ENCODE data around the gene TRIM41.
"Not testable (repeated sequence)": the region's sequence is repeated elsewhere in the genome, so short reads cannot be mapped to it uniquely, and the experiment has no call there.

Gene TRIM41

DNA sequence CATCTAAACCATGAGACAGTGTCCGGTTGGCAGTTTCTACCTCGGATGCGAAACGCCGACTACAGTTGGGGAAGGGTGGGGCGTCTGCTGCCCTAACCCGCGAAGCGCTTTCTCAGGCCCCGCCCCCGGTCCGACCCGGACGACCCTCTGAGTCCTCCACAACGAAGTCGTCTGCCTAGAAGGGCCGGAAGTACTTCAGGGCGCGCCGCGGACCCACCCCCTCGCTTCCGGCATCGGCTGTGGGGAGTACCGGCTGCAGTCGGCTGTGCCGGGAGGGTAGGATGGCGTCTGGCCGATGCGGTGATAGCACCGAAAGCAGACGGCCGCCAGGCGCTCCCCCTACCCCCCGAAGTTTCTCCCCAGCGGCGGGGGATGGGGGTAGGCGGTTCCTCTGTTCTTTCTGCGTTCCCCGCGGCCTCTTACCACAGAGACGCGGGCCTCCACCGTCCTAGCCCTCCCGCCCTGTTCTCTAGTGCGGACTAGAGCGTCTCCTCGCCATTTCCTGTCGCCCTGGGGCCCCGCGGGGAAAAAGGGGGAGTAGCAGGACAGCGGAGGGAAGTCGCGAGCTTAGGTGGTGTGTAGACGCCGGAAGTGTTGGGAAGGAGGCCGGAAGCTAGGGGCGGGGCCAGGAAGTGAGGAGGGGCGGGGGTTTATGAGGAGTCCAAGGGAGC is at the start of gene TRIM41:
Gene TRIM41, plus strand, starts transcription at position 224 of the 671 bp plus-strand sequence. CDS start 719 bp downstream, outside the sequence.
- peak; percentile 99 for DNase-seq

DNA sequence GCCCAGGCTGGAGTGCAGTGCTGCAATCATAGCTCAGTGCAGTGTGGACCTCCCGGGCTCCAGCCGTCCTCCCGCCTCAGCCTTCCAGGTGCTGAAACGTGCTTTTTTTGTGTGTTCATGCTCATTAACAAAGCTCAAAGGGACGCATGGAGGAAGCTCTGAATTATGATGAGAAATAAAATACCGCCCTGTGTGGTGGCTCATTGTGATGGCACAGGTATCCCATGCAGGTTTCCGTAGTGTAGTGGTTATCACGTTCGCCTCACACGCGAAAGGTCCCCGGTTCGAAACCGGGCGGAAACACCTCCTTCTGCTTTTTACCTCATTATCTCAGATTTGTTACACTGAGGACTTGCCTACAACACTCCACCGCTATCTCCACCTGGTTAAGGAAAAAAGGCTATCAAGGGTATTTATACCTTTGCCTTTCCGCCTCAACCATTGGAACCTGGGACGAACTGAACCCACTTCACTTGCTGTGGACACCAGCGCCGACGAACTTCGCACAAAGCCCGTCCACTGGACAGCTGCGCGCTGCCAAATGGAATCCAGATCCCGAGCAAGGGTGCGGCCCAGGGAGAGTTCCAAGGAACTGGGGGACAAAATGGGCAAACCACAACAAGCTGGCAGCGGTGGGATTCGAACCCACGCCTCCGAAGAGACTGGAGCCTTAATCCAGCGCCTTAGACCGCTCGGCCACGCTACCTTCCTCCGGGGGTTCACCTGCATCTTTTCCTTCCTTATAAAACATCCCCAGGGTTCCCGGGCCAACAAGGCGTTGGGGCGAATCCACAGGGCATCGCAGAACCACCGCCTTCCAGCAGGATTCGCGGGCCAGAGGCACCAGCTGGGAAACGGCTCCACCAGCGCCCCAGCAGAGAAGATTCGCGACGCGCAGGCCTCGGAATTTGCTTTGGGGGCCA is 49.4 kb upstream of the TRIM41 start:
- DNase-seq: no peak

DNA sequence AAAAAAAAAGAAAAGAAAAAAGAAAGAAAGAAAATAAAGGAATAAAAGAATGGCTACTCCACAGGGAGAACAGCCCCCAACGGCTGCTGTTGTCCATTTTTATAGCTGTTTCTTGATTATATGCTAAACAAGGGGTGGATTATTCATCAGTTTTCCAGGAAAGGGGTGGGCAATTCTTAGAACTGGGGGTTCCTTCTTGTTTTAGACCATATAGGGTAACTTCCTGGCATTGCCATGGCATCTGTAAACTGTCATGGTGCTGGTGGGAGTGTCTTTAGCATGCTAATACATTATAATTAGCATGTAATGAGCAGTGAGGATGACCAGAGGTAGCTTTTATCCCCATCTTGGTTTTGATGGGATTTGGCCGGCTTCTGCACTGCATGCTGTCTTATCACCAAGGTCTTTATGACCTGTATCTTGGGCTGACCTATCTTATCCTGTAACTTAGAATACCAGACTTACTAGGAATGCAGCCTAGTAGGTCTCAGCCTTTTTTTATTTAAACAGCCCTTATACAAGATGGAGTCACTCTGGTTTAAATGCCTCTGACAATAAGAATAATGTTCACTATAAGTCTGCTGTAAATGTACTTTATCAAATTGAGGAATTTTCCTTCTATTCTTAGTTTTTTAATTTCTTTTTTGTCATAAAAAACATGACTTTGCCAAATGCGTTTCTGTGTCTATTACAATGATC is 46.7 kb upstream of the TRIM41 start:
- no peak for DNase-seq

GRCh38 chr5:181177559-181177958 is 45.5 kb upstream of the TRIM41 start:
- DNase-seq: not testable (repeated sequence)

- peak; percentile 73 for DNase-seq
Observed at GRCh38 chr5:181181650-181182565, 41.2 kb upstream of the TRIM41 start.

DNA sequence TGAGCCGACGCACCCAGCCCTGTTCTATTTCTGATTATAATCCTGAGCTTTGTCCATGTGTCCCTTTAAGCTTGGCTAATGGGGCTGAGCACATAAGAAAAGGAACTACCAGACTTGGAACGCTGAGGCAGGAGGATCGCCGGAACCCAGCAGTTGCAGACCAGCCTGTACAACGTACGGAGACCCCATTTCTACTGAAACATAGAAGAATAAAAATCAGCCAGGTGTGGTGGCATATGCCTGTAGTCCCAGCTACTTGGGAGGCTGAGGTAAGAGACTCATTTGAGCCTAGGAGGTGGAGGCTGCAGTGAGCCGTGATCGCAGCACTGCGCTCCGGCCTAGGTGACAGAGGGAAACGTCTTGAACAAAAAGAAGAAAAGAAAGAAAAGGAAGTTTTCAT is 40.4 kb upstream of the TRIM41 start:
- no peak for DNase-seq

DNA sequence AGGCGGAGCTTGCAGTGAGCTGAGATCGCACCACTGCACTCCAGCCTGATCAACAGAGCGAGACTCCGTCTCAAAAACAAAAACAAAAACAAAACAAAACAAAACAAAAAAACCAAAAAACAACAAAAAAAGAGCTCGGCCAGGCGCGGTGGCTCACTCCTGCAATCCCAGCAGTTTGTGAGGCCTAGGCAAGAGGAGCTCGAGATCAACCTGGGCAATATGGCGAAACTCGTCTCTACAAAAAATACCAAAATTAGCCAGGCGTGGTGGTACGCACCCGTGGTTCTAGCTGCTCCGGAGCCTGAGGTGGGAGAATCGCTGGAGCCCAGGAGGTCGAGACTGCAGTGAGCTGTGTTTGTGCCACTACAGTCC is 38.2 kb upstream of the TRIM41 start:
- DNase-seq: no peak

DNA sequence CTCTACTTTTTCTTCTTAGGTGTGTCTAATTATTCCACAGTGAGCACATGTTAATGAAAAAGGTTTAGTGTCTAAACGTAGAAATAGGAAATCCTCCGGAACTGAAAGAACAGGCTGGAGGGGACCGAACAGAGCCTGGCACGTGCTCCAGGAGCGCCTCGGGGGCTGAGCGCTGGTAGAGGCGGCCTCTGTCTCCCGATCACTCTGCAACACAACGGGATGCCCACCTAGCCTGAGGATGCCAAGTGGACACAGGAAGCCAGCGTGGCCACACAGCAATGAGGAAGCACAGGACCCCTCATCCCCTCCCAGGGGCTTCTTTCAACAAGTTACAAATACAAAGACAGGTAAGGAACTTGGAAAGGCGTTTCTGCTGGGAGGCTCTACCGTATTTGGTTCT is 37.5 kb upstream of the TRIM41 start:
- no peak for DNase-seq

DNA sequence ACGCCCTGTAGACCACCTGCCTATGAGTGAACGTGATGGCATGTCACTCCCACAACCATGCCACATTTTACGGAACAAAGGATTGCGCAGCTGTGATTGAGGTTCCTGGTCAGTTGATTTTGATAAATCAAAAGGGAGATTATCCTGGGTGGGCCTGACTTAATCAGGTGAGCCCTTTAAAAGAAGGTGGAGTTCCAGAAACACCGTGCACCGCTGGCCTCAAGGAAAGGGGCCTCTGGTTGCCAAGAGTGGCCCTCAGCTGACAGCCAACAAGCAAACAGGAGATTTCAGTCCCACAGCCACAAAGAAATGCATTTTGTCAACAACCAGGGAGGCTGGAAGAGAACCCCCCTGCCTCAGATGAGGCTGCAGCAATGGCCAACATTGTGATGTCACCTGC is 37.1 kb upstream of the TRIM41 start:
- DNase-seq: no peak

DNA sequence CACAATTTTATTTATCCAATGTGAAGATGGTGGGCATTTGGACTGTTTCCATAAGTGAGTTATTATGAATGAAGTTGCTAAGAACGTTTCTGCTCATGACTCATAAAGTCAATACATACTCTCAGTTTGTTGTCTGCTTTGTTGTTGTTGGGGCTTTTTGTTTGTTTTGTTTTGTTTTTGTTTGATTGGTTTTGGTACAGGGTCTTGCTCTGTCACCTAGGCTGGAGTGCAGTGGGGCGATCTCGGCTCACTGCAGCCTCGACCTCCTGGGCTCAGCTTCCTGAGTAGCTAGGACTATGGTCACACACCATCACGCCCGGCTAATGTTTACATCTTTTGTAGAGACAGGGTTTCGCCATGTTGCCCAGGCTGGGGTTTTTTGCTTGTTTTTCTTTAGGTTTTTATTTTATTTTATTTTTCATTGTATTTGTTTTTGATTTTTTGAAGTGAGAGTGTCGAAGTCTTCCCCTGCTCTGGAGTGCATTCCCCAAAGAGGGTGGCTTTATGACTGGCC is 36.0 kb upstream of the TRIM41 start:
- DNase-seq: no peak

GRCh38 chr5:181187500-181188213 is 35.4 kb upstream of the TRIM41 start:
- DNase-seq: peak; percentile 89

DNA sequence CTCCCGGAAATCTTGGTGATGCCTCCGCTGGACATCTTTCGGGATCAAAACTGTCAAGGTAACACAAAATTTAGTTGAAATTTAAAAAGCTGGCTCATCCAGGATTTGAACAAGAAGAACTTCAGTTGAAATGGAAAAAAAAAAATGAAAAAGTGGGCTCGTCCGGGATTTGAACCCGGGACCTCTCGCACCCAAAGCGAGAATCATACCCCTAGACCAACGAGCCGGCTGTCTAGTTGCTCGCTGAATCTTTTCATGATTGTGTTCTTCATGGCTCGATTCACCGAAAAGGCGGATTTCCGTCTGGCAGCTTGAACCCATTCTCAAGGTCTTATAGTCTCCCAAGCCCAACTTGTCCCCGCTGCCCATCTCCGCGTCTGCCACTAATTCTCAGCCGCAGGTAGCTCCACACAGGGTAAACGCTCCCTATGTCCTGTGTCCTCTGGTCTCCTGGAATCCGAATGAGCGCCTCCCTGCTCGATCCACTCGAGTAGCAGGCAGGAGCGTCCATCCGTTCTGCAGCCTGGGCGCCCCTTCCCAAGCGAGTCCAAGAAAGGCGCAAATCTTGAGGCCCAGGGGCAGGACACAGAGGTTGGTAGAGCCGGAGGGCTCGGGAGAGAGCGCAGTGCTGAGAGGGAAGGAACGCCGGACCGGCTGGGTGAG is 34.2 kb upstream of the TRIM41 start:
- peak; percentile 92 for DNase-seq

DNA sequence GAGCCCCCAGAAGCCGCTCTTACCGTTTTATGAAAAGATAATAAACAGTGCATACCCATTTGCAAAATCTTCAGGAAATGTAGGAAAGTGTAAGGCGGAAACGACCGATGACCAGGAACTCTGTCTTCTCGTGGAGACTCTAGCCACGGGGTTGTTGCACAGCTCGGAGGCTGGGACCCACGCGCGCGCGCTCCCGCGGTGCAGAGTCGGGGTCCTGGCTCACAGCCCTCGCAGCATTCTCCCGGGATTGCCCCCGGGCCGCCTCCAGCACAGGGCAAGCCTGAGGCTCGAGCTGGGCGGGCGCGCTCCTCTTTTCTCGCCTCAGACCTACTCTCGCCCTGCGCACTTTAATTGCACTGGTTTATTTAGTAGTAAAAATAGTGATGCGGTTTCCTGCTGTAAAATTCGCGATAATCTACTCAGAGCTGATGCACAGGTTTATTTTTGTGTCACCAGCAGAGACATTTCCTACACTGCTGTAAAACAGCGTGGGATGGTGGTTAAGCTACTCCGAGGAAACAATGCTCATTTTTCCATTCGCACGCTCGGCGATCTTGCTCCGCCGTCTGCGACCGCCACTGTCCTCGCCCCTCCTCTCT is 33.6 kb upstream of the TRIM41 start:
- peak; percentile 51 for DNase-seq

GRCh38 chr5:181189962-181190710 is 32.9 kb upstream of the TRIM41 start:
- DNase-seq: peak; percentile 42

- DNase-seq: peak; percentile 67
Observed at GRCh38 chr5:181190711-181191525, 32.2 kb upstream of the TRIM41 start.

DNA sequence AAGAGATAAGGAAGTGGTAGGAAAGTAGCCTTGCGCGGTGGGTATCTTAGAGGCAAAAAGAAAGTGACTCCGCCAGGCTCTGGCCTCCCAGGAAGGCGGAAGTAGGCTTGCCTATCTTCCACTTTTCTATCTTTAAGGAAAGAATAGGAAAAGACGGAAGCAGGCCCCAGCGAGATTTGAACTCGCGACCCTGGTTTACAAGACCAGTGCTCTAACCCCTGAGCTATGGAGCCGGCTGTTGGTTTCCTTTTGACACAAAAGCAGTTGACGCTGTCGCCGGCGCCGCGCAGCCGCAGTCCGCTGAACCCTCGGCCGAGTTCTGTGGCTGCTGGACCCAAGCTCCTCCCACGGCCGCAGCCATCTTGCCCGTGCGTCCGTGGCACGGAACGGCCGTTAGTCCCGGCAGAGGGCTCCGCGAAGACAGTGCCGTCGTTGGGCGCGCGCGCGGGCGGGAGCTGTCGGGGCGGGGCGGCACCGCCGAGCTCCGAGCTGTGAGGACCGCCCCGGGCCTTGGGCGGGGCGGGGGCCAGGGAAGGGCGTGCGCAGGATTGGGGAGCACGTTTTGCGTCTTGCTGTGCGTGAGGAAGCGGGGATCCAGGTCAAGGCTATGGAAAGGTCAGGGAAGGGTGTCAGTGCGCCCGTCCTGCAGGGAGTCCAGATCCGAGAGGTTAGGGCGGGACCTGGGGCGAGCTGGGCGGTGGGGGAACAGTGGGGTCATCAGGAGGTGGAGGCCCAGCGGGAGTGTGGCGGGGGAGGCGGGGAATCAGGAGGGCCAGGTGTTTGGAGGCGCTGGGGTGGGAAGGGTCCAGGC is 31.4 kb upstream of the TRIM41 start:
- DNase-seq: peak; percentile 99

GRCh38 chr5:181192337-181193046 is 30.6 kb upstream of the TRIM41 start:
- DNase-seq: no peak
